Measurements from ENCODE around the gene C2CD4B.

C2CD4B gene

DNA sequence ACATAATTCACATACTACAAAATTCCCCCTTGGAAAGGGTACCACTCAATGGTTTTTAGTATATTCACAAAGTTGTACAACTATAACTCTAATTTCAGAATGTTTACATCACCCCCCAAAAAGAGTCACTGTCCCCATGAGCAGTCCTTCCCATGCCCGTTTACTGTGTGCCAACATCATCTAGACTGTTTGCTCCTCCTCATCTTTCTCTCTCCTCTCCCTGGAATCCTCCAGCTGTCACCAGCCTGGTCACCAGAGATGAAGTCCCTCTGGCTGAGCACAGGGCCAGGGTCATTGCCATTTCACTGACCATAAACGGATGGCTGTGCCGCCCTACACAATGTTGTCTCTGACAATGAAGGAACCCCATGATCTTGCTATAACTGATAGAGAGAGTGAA lies 45.2 kb downstream of the C2CD4B start:
- in situ Hi-C loops (cut with HindIII; ENCODE audit: low sequenced_read_pairs), result no loop called here

GRCh38 chr15:62119227-62119864 lies 45.7 kb downstream of the C2CD4B start:
- in situ Hi-C loops (cut with HindIII; ENCODE audit: low sequenced_read_pairs), result no loop called here

DNA sequence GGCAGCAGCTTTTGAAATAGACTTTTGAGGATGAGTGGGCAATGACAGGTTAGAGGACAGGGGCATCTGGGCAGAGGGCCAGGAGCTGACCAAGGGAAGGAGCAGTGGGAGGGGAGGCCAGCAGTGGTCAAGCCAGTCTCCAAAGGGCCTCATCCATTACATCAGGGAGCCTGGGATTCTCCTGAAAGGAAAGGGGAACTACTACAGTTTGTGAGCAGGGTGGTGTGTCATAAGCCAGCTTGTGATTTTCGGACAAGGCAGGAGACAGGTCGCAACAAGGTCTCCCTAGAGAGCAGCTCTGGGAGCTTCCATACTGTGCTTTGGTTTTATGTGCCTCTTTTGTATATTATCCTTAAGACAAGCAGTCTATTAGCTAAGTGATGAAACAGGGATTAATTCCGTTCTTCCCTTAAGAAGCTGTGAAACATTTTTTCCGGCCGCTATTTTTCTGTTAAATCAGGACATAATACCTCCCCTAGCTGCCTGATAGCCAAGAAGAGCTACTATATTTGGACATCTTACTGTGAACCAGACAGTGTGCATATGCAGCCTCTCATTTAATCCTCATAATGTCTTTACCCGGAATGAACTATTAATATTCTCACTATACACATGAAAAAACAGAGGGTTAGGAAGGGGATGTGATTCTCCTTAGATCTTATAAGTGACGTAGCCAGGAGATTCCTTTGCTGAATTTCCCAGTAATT lies 46.4 kb downstream of the C2CD4B start:
- in situ Hi-C loops (cut with HindIII; ENCODE audit: low sequenced_read_pairs), result no loop called here

GRCh38 chr15:62115847-62116246 lies 49.2 kb downstream of the C2CD4B start:
- in situ Hi-C loops (cut with HindIII; ENCODE audit: low sequenced_read_pairs), result no loop called here

Measured in DLD1 (cell line).